ENCODE results near the gene TEDC2.
"Not testable (repeated sequence)": the region's sequence is repeated elsewhere in the genome, so short reads cannot be mapped to it uniquely, and the experiment has no call there.

The TEDC2 gene, protein sequence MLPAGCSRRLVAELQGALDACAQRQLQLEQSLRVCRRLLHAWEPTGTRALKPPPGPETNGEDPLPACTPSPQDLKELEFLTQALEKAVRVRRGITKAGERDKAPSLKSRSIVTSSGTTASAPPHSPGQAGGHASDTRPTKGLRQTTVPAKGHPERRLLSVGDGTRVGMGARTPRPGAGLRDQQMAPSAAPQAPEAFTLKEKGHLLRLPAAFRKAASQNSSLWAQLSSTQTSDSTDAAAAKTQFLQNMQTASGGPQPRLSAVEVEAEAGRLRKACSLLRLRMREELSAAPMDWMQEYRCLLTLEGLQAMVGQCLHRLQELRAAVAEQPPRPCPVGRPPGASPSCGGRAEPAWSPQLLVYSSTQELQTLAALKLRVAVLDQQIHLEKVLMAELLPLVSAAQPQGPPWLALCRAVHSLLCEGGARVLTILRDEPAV

DNA sequence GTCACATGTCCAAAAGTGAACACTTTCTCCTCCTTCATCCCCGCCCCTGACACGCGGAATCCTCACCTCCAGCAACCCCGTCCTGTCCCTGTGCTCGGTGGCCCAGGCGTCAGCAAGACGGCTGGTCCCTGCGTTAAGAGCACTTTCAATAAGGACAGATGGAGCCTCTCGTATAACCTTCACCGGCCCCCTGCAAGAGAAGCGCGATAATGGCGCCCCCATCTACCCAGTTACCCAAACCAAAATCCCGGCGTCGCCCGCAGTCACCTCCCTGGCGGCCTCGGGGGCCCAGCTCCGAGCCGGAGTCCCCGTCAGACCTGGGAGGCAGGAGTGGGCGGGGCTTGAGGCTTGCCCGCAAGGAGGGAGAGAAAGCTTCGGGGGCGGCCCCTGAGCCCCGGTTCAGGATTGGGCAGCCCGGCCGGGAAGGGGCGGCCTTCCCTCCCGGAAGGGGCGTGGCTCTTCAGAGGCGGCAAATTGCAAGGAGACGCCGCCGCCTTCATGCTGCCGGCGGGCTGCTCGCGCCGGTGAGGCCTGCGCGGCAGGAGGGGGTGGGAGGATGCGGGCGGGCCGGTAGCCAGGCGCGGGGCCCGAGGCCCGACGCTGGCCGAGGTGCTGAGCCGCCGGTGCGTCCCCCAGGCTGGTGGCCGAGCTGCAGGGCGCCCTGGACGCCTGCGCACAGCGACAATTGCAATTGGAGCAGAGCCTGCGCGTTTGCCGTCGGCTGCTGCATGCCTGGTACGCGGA is at the start of gene TEDC2:
TEDC2 (plus strand) TSS at position 463 of the 744 bp plus-strand sequence; CDS start at position 499, 36 bp downstream.
- DNase-seq (ENCODE audit: low read depth, low spot score) = peak; percentile 61

DNA sequence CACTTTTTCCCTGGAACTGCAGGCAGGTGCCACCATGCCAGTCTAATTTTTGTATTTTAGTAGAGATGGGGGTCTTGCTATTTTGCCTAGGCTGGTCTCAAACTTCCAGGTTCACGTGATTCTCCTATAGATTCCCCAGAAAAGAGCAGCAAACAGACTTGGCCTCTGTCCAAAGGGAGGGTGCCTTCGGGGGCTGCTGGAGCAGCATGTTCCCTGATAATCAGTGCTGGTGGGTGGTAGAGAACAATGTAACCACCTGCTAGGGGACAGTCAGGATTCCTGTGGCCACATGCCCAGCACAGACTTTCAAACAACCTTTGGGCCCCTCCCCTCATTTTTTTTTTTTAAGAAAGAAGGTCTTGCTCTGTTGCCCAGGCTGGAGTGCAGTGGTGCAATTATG is 44.8 kb upstream of the TEDC2 start:
- DNase-seq (ENCODE audit: low read depth, low spot score) = no peak

DNA sequence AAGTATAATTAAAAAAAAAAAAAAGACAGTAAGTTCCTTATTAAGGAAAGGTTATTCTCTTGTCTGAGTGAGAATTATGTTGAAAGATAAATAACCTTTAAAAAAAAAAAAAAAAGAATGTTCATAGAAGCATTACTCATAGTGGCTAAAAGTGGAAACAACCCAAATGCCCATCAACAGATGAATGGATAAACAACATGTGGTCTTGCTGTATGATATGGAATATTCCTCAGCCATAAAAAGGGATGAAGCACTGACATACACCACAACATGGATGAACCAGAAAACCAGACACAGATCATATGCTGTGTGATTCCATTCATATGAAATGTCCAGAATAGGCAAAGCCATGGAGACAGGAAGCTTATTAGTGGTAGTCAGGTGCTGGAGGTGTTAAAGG is 39.9 kb upstream of the TEDC2 start:
- DNase-seq (ENCODE audit: low read depth, low spot score) = no peak

DNA sequence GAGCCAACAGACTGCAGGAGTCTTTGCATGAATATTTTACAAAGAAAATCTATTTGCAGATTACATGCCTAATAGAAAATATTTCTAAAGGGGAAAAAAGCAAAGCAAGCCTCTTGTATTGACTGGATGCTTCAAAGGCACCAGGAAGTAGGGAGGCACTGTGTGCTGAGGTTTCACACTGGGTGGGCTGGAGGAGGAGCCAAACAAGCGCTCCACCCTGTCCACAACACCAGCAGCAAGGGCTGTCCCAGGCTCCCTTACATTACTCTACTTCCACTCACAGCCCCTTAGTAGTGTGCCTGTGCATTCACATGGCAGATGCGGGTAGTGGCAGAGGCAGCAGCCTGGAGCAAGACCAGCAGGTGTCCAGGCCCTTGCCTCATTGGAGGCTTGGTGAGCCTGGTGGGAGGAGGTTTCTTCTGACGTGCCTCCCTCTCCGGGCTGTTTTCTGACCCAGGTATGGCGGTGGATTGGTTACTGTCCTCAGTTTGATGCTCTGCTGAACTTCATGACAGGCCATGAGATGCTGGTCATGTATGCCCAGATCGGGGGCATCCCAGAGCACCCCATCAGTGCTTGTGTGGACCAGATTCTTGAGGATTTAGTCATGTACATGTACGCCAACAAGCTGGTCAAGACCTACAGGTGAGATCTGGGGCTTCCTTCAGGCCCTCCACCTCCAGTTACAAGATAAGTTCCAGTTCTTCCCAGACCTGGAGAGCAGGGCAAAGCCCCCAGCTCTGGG is 37.6 kb upstream of the TEDC2 start:
- no peak for DNase-seq (ENCODE audit: low read depth, low spot score)

DNA sequence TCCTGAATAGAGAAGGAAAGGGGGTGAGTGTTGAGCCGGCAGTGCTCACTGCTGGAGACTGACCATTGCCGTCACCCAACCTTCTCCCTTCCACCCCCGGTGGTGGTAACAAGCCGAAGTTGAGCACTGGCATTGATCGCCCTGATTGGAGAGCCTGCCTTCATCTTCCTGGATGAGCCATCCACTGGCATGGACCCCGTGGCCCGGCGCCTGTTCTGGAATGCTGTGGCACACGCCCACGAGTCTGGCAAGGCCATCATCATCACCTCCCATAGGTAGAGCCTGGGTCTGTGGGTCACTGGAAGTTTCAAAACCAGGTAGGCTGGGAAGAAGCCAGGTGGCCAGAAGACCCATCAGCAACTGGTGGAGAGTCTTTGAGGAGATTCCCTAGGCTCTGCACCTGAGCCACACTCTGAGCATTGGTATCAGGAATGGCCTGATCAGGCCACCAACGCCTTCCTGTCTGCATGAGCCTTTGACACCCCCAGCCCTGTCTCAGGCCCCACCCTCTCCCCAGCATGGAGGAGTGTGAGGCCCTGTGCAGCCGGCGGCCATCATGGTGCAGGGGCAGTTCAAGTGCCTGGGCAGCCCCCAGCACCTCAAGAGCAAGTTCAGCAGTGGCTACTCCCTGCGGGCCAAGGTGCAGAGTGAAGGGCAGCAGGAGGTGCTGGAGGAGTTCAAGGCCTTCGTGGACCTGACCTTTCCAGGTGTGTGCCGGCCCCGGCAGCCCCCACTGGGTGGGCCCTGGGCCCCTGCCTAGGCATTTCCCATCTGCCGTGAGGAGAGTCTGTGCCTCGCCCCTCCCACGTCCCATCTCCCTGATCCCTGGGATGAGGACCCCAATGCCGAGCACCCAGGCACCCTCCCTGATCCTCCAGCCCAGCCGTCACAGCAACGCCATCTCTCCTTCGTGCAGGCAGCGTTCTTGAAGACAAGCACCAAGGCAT is 35.6 kb upstream of the TEDC2 start:
- DNase-seq (ENCODE audit: low read depth, low spot score) = no peak

DNA sequence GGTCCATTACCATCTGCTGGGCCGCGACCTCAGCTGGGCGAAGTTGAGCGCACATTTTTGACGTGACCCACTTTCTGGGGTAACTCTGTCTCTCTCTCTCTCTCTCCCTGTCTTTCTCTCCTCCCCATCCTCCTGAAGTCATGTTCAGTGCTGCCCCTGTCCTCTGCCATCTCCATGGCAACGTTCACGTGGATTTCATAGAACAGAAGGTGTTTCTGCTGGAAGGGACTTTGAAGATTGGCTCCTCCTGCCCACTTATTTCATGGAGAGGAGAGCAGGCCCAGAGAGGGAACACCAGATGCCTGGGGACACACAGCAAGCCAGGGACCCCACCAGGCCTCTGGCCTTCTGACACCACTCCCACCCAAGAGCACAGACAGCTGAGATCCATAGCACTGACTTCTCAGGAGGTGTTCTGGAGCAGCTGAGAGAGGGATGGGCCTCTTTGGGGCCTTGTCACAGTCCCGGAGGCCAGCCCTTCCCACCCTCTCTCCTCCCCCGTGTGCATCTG is 34.8 kb upstream of the TEDC2 start:
- no peak for DNase-seq (ENCODE audit: low read depth, low spot score)

DNA sequence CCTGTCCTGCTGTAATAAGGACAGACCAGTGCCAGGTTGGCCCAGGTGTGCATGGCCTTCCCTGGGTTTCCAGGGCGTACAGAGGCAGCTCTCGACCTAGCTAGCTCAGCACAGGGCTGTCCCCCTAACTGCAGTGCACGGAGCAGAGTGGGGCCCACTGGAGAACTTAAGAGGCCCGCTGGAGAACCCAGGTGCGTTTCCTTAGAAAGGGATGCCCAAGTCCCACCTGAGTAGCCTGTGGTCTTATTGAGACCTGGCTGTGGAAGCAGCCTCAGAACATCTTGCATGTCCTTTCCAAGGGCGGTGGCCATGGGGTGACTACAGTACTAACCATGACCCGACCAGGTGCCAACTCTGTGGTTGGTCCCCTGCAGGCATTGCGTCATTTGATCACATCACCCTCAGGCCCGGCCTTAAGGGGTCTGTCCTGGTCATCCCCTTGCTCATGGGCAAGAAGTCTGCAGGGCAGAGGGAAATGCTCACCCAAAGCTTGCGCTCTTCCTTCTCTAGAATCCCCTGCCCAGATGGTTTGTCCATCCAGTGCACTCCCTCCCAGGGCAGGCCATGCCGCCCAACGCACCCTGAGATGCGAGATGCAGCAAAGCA is 34.0 kb upstream of the TEDC2 start:
- no peak for DNase-seq (ENCODE audit: low read depth, low spot score)

DNA sequence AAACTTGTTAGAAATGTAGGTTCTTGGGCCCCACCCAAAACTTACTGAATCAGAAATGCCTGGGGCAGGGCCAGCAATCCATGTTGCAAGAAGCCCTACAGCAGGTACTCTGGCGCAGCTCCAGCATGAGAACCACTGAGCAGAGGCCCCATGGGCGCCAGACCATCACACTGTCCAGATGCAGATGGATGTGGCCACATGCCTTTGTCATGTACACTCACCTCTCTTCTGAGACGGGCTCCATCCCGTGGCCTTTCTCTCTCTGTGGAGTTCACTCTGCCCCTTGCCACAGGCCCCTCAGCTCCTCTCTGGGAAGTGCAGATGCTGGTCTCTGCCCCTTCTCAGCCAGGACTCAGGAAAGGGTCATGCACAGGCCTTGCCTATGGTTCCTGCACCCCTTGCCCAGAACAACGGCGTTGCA is 33.0 kb upstream of the TEDC2 start:
- no peak for DNase-seq (ENCODE audit: low read depth, low spot score)

DNA sequence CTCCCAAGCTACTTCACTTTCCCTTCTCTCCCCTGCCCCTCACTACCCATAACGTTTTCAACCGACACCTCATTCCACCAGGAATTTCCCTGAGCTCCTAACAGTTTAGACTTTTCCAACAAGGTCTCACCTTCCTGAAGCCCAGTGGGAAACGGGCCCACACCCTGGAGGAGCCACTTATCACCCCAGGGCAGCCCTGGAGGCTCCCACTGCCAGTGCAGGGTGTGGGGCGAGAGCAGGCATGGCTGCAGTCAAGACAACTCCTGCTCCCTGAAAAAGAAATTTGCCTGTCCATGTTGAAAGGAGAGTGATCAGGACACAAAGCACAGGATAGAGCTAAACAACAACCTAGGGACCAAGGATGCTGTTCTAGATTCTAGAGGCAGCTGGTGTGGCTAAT is 32.4 kb upstream of the TEDC2 start:
- no peak for DNase-seq (ENCODE audit: low read depth, low spot score)

DNA sequence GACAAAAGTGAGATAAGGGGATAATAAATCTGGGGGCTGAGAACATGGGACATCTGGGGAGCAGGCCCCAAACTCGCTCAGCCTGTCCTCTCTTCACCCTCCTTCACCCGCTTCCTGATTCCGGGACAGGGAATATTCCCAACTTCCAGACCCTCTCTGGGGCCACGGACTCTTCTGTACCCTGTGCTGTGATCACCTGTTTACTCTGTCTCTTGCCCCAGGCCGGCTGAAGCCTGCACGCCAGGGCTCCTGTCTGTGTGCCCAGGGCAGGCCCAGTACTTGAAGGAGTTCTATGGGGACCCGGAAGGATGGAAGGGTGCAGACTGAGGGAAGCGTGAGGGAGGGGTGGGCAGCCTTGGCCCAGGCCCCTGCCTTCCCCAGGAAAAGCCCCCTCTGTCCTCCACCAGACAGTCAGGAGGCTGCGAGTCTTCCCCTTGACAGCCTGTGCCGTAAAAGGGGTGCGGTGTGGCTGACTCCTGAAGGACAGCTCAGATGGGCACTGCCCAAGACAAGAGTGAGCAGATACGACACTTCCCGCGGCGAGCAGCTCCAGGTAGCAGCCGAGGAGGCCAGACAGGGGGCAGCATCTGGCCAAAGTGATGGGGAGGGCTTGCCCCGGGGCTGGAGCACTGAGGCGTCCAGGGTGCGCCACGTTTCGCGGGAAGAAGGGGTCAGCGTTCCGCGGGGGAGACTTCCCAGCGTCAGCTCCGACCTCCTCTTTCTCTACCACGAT is 31.7 kb upstream of the TEDC2 start:
- no peak for DNase-seq (ENCODE audit: low read depth, low spot score)

DNA sequence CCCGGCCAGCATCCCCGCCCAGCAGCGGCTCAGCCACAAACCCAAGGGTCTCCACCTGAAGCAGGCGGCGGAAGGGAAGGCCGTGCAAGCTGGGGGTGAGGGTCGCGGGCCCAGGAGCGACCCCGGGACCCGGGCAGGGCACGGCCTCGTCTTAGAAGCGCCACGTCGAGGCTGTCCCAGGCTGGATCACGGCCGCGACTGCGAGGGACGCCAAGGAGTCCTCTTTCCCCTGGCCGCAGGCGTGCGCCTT is 31.2 kb upstream of the TEDC2 start:
- DNase-seq (ENCODE audit: low read depth, low spot score) = no peak

DNA sequence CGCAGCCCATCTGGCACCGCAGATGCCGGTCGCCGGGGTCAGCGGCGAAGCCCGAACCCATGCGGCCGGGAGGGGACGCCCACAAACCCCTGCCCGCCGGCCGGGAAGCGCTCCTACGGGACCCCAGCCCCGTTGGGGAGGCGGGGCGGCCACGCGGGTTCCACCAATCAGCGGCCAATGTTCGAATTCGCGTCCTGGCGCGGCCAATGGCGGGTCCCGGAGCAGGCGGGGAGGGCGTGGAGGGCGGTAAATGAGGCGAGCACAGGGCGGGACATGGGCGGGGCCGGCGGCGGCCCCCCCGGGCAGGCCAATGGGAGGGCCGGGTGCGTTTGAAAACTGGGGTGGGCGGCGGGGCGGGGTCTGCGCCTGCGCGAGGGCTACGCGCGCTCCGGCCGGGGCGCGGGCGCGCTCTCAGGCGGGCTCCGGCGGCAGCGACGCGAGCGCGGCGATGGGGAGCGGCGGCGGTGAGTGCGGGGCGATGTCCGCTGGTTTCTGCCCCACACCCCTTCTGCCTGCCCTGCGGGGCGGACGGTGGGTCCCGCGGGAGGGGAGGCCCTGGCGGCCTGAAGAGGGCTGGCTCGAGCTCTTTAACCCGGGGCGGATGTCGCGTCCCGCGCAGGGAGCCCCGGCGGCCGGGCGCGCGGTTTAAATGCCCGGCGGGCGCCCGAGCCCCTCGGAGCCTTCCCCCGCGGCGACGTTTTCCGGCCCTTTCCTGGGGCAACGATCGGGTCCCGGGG is 30.7 kb upstream of the TEDC2 start, which contains the start of gene CCNF:
CCNF (plus strand) TSS at position 414 of the 737 bp plus-strand sequence; CDS start at position 449, 35 bp downstream.
- DNase-seq (ENCODE audit: low read depth, low spot score) = peak; percentile 75

DNA sequence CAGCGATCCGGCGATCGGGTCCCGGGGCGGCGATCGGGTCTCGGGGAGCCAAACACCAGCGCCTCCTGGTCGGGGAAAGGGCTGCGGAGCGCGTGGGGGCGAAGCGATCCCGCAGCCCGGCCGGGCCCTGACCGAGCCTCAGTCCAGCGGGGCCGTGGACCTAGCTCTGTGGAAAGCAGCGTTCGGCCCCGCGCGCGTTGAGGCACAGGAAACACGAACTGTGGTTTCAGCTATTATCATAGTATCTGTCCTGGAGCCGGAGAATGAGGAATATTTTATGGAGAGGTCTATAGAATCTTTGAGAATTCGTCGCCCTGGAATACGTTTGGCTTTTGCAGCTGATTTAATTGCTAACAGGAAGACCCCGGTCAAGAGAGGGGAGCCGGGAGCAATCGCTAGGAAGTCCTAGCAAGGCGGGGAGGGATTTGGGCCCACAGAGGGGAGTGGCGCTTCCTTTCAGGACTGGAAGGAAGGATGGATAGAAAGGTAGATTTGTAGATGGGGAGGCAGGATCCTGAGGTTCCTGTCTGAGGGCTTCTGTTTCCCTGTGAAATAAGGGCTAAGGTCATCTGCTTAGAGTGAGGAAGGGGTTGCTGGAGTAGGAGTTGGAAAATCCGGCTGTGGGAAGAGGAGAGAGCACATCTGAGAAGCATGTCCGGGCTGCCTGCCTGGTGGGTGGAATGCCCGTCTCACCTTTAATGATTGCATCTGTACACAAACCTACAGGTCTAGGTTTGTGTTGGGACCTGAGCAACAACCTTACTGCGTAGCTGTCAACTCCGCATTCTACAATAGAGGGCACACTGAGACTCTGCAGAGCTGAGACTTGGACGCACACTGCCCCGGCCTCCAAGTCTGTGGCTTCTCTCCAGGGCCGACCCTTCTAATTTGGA is 29.9 kb upstream of the TEDC2 start:
- DNase-seq (ENCODE audit: low read depth, low spot score) = no peak

DNA sequence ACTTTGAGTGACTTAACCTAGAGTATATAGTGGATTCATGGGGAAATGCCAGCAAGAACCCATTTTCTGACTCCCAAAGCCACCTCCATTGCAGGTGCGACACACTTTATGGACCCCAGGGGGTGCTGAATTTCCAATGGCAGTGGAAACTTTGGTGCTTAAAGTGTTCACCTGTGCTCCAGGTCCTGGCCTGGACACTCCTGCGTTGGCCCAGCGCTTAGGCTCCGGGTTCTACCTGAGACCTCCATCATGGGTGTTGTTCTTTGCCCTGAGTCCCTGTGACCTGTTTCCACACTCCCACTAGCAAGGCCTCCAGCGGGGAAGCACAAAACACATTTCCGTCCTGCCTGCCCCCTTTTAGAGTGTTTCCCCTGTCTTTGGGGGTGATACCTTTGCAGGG is 27.6 kb upstream of the TEDC2 start:
- no peak for DNase-seq (ENCODE audit: low read depth, low spot score)

DNA sequence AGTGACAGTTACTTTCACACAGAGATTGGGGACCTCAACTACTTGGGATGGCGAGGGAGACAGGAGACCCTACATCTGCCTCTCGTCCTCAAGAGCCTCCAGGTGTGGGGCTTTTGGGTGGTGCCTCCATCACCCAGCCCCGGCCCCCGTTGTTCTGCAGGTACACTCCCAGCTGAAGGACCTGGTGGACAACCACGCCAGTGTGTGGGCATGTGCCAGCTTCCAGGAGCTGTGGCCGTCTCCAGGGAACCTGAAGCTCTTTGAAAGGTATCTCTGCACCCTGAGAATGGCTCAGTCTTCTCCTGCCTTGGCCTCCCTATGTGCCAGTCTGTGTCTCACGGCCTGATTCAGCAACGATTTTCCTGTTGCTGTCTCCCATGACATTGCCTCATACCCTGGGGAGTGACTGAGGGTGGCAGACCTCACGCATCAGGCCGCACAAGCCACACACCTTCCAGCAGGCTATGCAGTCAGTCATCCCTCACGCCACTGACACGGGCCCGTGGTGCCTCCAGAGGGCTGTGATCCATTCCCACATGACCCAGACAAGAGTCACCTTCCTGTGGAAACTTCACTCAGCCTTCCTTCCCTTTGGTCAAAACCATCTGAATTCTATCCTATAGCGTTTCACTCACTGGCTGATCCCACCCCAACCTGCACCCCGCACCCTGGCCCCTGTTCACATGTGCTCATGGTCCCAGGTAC is 27.0 kb upstream of the TEDC2 start:
- no peak for DNase-seq (ENCODE audit: low read depth, low spot score)

DNA sequence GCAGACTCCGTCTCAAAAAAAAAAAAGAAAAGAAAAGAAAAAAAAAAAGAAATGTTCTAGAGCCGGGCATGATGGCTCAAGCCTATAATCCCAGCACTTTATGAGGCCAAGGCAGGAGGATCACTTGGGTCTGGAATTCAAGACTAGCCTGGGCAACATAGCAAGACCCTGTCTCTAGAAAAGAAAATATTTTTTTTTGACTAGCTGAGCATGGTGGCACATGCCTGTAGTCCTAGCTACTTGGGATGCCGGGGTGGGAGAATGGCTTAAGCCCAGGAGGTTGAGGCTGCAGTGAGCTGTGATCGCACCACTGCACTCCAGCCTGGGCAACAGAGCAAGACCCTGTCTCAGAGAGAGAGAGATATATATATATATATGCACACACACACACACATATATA is 24.7 kb upstream of the TEDC2 start:
- DNase-seq (ENCODE audit: low read depth, low spot score) = not testable (repeated sequence)

DNA sequence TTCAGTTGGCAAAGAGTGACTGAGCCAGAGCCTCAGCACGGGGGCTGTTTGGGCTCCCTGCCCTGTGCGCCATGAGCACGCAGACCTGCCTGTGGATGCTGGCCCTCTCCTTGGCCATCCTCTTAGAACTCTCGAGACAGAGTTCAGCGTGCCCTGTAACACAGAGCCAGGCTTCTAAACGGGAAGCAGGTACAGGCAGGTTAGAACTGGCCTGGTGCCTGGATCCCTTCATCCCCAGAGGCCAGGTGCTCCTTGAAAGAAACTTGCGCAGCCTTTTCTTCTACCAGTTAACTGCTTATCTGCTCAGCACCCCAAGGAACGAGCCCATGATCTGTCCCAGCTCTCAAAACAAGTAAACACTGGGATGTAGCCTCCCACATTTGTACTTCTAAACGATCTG is 23.8 kb upstream of the TEDC2 start:
- no peak for DNase-seq (ENCODE audit: low read depth, low spot score)
